Prostate gland (tissue), 2 donors: ENCODE data around the gene CNDP1.

ENCODE experiments used
- CTCF ChIP-seq, 4 experiments: fragments of 200-600 bp in 2 of 4; fragments of 450-650 bp in 2 of 4; sonication (generic) in 2 of 4; IDR thresholded peaks; 1 replicate in 3 of 4; 2 replicates in 1 of 4; pipeline ENCODE4 v1.5.1; 2016 to 2019; ENCODE audit warnings: antibody characterized with exemption in 4 of 4, mild to moderate bottlenecking in 2 of 4, moderate library complexity in 2 of 4
- POLR2A ChIP-seq: fragments of 450-650 bp; IDR thresholded peaks from one replicate; pipeline ENCODE4 v1.6.1; 2016; ENCODE audit warnings: antibody characterized with exemption, mild to moderate bottlenecking
- POLR2AphosphoS5 ChIP-seq: sonication (generic); formaldehyde crosslinking; IDR thresholded peaks from one replicate; pipeline ENCODE4 v1.6.1; 2017; ENCODE audit warnings: antibody characterized with exemption

GRCh38 chr18:74514860-74515495, 19.3 kb upstream of the CNDP1 start:
- TF ChIP-seq CTCF (IDR thresholded peaks at IDR 0.05), result no peak
- no peak for TF ChIP-seq POLR2A
- no peak for TF ChIP-seq POLR2AphosphoS5
